T-helper 9 cell (primary cell): ENCODE data around the gene TMEM179B.
A peak's percentile ranks its signal among the peaks of the same experiment; 100 is the strongest.
"Not testable (repeated sequence)": the region's sequence is repeated elsewhere in the genome, so short reads cannot be mapped to it uniquely, and the experiment has no call there.

Experiments used
- DNase-seq: peaks from one replicate; pipeline ENCODE4 v3.0.0-alpha.2; 2020

Gene TMEM179B

DNA sequence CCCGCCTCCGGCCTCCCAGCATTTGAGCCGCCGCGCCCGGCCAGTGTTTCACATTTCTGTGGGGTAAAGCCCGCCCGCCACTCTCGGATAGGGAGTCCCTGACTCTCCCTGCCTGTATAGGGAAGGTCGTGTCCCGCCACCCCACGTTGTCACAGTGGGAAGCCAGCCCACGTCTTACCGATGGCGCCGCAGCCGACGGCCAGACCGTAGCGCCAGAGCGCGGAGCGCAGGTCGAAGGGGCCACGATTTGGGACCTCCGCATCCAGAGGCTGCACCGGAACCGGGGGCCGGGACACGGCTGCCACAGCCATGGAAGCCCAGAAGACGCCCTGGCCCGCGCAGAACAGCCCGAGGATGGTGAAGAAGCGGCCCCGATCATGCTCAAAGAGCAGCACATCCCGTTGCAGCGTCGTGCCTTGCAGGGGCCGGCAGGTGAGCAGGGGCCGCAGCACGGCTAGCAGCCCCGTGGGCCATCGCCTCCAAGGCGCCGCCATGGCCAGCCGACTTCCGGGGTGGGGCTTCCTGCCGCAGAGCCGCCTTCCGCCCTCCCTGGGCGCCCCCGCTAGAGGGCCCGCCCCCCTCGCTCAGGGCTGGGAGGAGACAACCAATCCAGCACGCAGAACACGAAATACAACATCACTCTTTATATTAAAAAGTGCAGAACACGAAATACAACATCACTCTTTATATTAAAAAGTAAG lies 4.4 kb downstream of the TMEM179B start, which contains the start of gene TMEM223:
TSS of gene TMEM223 (minus strand) at position 506 of the 701 bp plus-strand sequence. CDS start at position 494, 12 bp downstream.
- DNase-seq = peak; percentile 87

- DNase-seq = no peak
Measured at GRCh38 chr11:62792202-62792575, 5.0 kb downstream of the TMEM179B start.

- no peak for DNase-seq
Measured at GRCh38 chr11:62794201-62794775, 7.1 kb downstream of the TMEM179B start.

DNA sequence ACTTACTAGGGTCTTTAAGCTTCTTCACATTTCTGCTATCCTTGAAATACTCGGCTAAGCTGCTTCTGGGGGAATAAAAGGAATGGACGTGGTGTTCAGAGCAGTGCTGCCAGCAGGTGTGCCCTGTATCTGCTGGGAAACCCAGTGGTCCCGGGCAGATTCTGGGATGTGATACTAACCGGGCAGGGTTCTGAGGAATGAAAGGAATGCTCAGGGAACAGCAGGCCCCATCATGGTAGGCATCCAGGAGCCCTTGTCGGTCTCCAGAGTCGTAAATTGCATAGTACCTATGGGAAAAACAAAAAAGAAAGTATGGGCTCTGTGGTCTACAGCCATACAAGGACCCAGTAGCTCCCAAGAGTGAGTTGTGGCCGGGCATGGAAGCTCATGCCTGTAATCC lies 9.1 kb downstream of the TMEM179B start:
- no peak for DNase-seq

GRCh38 chr11:62799486-62799885 lies 12.3 kb downstream of the TMEM179B start:
- DNase-seq = no peak

- no peak for DNase-seq
Measured at GRCh38 chr11:62801071-62801470, 13.9 kb downstream of the TMEM179B start.

DNA sequence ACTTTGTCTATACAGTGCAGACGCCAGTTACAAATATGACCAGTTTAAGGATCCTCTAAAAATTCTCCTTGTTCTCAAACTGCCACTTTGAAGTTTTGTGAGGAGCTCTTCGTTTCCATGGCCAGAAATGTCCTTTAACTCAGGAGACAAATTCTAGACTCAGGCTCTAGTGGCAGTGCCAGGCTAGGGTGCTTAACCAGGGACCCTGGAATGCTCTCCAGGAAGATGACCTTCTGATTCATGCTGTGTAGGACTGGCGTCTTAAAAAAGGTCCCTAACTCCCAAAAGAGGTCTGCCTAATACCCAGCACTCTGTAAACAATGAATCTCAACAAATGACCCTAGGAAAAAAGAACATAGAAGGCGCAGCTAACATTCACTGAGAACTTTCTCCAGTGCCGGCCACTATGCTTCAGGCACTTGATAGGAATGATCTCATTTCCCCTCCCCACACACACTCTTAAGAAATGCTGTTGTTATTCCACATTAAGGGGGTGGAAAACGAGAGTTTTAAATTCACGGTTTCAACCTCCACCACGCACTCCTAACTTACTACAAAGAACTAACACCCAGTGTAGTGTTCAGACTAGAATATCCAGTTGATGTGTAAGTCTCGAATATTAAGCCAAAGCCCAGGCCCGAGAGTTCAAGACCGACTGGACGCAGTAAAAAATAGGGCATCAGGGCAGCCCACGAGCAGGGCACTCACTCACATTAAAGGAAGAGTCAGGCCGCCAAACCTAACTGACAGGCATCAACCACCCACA lies 17.3 kb downstream of the TMEM179B start:
- no peak for DNase-seq

GRCh38 chr11:62805076-62805892 lies 18.1 kb downstream of the TMEM179B start, which contains the start of gene NXF1:
TSS of gene NXF1 (minus strand) at chr11:62805440. CDS start at chr11:62805356, 84 bp downstream.
- peak; percentile 96 for DNase-seq

GRCh38 chr11:62805961-62806441 lies 18.8 kb downstream of the TMEM179B start:
- DNase-seq = no peak

DNA sequence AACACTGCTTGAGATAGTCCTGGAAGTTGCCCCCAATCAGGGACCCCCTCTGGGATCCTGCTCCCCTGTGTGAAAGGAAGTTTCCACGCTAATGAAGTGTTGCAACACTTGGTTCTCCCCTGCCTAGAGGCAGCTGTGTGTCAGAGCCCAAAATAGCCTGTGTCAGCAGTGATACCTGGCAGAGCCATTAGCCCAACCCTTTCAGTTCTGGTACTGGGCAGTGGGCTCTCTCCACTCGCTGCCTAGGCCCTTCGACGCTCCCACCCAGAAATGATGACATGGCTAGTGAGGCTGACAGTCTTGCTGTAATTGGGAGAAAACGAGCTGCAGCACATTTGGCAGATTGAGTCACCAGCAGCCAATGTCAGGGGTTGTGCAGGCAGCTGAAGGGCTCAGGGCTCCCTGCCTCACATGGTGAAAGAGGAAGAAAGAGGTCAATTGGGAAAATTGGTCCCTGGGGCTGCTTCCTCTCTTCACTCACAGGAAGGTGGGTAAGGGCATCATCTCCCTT lies 19.5 kb downstream of the TMEM179B start:
- no peak for DNase-seq

- DNase-seq = no peak
Measured at GRCh38 chr11:62810748-62811147, 23.5 kb downstream of the TMEM179B start.

- DNase-seq = no peak
Measured at GRCh38 chr11:62811659-62812058, 24.5 kb downstream of the TMEM179B start.

DNA sequence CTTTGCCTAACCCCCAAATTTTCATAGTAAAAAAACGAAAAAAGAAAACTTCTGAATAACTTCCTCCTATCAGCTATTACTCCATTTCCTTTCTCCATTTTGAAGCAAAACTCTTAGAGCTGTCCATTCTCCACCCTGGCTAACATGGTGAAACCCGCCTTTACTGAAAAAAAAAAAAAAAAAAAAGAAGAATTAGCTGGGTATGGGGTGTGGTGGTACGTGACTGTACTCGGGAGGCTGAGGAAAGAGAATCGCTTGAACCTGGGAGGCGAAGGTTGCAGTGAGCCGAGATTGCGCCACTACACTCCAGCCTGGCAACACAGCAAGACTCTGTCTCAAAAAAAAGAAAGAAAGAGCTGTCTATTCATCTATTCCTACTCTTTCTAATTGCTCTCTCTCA lies 29.4 kb downstream of the TMEM179B start:
- DNase-seq = no peak

DNA sequence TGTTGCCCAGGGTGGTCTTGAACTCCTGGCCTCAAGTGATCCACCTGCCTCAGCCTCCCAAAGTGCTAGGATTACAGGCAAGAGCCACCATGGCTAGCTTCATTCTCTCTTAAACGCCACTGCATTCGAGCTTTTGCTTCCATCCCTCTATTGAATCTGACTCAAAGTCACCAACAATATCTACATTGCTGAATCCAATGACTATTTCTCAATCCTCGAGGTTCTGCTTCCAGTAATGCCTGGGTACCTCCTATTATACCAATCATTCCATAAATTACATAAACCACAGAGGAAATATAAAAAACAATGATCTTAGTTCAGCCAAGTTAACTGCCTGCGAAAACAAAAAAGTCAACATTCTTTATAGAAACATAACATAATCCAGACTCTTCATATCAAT lies 29.9 kb downstream of the TMEM179B start:
- DNase-seq = no peak

- DNase-seq = no peak
Measured at GRCh38 chr11:62823677-62824076, 36.5 kb downstream of the TMEM179B start.

DNA sequence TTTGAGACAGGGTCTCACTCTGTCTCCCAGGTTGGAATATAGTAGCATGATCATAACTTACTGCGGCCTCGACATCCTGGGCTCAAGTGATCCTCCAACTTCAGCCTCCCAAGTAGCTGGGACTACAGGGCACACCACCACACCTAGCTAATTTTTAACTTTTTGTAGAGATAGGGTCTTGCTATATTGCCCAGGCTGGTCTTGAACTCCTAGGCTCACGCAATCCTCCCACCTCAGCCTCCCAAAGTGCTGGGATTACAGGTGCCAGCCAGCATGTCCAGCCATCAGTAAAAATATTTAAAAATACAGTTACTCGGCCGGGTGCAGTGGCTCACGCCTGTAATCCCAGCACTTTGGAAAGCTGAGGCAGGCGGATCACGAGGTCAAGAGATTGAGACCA lies 40.9 kb downstream of the TMEM179B start:
- DNase-seq = not testable (repeated sequence)

DNA sequence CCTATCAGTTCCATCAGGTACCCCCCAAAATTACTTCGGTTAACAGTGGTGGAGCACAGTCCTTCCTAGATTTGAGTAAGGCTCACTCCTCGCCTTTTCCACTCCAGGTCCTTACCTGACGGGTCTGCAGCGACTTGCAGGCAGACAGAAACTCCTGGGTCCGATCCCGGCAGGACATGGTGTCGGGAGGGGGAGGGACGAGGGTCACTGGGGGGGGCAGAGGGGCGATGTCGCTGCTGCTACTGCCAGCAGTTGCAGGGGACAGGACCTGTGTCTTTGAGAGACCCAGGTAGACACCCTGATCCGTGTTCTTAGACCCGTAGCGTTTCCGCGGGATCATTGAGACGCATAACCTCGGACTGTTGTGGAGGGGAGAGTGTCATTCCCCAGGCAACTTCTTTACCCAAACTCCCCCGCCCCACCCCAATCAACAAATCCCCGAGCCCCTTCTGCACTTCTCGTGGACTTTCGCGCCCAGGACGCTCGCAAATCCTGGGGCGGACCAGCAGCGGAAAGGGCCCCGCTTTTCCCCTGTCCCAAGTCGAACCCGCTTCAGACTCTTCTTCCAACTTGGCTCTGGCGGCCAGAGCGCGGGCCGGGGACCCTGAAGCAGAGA lies 43.8 kb downstream of the TMEM179B start:
- DNase-seq = no peak

DNA sequence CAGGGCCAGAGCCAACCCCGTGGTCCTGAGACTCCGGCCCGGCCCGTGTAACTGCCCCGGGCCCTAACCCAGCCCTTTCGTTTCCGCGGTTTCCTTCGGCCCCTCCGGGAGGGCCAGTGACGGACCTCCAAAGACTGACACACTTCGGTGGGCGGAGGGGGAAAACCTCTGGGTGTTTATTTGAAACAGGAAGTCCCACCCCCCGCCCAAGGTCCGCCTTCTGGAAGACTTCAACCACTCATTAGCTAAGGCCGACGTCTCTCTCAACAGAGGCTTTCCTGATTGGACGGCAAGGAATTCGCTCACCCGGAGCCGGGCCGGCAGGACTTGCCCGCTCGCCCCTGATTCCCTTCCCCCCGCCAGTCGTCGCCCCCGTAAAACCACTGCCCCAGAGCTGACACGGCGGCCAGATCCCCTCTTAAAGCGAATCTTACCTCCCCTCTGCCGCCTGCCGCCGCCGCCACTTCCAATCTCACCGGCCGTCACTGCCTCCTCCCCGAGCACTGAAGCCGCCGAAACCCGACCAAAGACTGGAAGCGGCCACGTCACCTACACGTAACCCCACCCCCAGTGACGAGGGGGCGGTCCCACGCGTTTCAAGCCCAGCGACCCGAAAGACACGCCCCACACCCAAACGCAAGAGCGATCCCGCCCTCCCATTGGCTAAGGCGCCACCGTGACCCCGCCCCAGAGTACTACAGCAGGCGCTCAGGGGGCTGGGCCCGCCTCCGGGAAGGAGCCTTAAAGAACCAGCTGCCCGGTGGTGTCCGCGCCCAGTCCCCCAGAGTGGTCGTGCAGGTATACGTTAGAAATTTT lies 44.5 kb downstream of the TMEM179B start, which contains the start of gene STX5:
TSS of gene STX5 (minus strand) at position 532 of the 816 bp plus-strand sequence. CDS start 808 bp downstream, outside the sequence.
- DNase-seq = peak; percentile 99

DNA sequence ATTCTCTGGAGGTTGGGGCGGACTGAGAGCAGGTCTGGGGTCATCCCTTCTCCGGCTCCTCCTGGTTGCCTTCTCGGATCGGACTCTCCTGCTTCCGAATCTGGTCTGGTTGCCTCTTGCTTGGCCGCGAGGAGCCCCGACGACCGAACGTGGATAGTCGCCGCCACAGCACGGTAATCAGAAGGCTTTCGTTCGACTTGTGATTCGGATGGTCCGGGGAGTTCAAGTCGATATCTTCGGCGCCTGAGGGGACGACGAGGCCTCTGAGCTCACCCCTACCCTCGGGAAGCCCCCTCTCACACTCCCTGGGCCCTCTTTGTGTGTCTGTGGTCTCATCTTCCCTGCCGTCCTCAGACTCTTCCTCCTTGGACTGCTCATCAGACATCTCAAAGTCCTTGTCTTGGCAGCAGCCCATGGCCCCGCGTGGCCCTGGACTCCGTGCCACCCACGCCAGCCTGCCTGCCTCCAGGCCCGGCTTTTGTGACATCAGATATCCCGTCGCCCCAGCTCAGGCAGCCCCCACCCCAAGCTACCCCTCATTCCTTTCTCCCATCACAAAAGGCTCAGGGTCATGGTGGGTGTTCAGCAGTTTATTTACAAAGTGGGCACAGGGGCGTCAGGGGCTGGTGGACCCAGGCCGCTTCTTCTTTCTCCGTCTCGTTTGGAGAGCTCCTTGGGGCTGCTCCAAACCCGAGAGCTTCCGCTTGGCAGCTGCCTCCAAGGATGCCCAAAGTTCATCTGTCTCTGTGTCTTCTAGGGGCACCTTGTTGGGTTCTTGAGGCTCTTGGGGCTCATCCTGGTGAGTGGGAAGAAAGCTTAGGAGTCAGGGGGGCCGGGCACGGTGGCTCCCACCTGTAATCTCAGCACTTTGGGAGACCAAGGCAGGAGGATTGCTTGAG lies 45.4 kb downstream of the TMEM179B start, which contains the start of gene TEX54:
TSS of gene TEX54 (minus strand) at position 506 of the 899 bp plus-strand sequence.
- DNase-seq = no peak

DNA sequence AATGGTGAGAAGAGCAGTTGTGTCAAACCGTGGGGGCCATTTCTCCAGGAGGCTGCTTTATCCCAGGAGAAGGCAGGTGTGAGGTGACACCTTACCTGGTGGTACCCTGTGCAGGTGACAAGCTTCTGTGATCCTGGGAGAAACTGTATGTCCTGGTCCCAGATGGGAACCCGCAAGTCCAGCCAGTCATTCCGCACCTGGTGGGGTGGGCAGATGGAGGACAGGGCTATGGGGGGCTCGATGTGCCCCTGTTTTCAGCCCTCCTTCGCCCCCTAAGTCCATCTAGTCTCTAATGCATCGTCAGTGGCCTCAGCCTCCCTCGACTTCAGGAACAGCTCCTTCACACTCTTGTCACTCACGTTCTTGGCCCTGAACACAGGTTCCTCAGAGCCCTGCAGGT lies 48.1 kb downstream of the TMEM179B start:
- DNase-seq = no peak
